GM12892 (cell line): ENCODE results near the gene BCL2L2.

Experiments
- DNase-seq: peaks from one replicate; pipeline ENCODE4 v3.0.0; 2011; ENCODE audit not compliant: insufficient read length
- FAIRE-seq: peaks from 2 replicates; lab custom pipeline; 2011; peaks lifted over from hg19 to GRCh38; lab: Jason Lieb, UNC
- POLR2A ChIP-seq: IDR thresholded peaks from 2 replicates; pipeline ENCODE4 v1.6.1; 2011; ENCODE audit warnings: low read depth, low read length, control low read depth
- POLR2AphosphoS5 ChIP-seq: IDR thresholded peaks from 2 replicates; pipeline ENCODE4 v1.6.1; 2011; ENCODE audit warnings: low read depth, low read length, control low read depth
- TAF1 ChIP-seq: IDR thresholded peaks from 2 replicates; pipeline ENCODE4 v1.6.1; 2011; ENCODE audit warnings: low read depth, mild to moderate bottlenecking, control low read depth, low read length, borderline replicate concordance

Gene BCL2L2

GRCh38 chr14:23286902-23287479, 19.6 kb upstream of the BCL2L2 start:
- FAIRE-seq, result no peak
- no peak for TF ChIP-seq TAF1
- no peak for TF ChIP-seq POLR2A
- TF ChIP-seq POLR2AphosphoS5, result no peak
- DNase-seq, result no peak

DNA sequence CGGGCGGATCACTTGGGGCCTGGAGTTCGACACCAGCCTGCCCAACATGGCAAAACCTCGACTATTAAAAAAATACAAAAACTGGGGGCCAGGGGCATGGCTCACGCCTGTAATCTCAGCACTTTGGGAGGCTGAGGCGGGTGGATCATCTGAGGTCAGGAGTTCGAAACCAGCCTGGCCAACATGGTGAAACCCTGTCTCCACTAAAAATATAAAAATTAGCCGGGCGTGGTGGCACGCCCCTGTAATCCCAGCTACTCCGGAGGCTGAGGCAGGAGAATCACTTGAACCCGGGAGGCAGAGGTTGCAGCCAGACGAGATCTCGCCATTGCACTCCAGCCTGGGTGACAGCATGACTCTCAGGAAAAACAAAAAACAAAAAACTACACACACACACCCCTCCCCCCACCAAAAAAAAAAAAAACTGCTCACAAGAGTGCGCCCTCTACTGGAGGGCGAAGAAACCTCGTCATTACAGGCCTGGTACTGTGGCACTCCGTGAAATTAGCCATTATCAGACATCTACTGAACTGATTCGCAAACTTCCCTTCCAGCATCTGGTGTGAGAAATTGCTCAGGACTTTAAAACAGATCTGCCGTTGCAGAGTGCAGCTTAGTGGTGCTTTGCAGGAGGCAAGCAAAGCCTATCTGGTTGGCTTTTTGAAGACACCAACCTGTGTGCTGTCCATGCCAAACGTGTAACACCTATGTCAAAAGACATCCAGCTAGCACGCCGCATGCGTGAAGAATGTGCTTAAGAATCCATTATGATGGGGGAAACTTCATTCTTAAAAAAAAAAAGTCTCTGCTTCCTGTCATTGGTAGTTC, 11.7 kb upstream of the BCL2L2 start:
- DNase-seq (no peak), FAIRE-seq (peak; percentile 30)
- TF ChIP-seq TAF1 (no peak), POLR2AphosphoS5 (no peak), POLR2A (no peak)

DNA sequence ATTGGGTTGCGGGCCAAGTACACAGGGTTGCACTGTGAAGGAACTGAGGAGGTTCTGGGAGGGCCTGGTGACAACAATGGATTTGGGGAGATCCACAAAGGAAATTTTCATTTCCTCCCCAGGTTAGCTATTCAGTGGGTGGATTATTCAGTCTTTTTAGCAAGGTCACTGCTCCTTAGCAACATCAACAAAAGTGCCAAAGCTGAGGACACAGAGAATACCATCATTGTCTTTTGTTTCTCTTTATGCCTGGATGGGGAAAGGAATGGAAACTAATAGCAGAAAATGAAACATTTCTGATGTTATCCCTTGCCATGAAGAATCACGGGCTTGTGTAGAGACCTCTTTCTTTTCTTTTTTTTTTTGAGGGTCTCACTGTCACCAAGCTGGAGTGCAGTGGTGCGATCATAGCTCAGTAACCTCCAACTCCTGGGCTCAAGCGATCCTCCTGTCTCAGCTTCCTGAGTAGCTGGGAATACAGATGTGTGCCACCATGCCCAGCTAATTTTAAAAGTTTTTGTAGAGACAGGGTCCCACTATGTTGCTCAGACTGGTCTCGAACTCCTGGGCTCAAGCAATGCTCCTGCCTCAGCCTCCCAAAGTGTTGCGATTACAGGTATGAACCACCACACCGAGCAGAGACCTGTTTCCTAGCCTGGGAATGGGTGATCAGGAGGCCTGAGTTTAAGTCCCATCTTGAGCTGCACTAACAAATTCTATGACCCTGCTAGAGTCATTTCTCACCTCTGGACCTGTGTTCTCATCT, 10.4 kb upstream of the BCL2L2 start:
- DNase-seq (no peak), FAIRE-seq (no peak)
- TF ChIP-seq POLR2AphosphoS5 (no peak), POLR2A (no peak), TAF1 (no peak)

DNA sequence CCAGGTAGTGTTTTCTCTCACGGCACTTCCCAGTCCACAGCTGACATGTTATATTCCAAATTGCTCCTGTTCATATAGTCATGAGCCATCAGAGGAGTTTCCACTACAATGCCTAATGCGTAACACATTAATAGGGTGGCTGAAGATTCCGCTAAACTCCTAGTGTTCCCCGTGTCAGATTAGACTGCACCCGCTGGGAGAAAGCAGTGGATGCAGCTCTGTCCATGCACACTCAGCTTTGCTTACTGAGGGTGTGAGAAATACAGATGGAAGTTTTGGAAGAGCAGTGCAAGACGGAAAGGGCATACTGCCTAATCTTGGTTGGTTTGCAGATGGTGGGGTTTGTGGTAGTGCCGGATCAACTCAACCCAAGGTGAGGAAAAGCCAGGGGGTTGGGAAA, 9.5 kb upstream of the BCL2L2 start:
- TF ChIP-seq TAF1 (no peak), POLR2A (no peak), POLR2AphosphoS5 (no peak)
- no peak for DNase-seq
- FAIRE-seq, result no peak

GRCh38 chr14:23297611-23298277, 8.9 kb upstream of the BCL2L2 start:
- DNase-seq, result no peak
- TF ChIP-seq TAF1, result no peak
- TF ChIP-seq POLR2A, result no peak
- no peak for TF ChIP-seq POLR2AphosphoS5
- FAIRE-seq, result no peak

DNA sequence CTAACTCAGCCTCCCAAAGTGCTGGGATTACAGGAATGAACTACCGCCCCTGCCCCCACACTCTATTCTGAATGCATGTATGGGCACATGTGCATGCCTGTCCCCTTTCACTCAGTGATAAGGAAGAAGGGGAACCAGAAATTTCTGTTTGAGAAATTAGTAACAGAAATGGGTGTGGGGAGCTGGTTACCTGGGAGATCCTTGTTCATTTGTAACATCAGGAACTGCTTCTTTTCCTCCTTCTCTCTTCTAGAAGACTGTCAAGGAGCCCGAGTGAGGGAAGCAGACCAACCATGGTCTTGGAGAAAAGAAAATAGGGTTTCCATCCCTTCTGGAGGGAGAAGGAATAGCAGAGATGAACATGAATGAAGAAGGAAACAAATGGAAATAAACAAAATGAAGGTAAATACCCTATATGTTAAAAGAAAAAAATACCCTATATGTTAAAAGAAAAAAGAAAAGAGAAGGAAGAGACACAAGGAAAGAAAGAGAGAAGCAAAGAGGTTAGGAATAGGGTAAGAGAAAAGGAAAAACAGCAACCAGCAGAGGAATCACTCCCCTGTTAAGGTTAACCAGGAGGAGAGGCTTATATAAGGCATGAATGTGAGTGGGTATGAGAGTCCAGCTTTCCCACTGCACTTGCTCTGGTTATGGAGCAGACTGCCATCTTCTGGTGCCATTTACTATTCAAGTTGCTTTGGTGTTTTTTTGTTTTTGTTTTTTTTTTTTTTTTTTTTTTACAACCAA, 7.2 kb upstream of the BCL2L2 start:
- TF ChIP-seq POLR2A (no peak), TAF1 (no peak), POLR2AphosphoS5 (no peak)
- FAIRE-seq (no peak), DNase-seq (no peak)

DNA sequence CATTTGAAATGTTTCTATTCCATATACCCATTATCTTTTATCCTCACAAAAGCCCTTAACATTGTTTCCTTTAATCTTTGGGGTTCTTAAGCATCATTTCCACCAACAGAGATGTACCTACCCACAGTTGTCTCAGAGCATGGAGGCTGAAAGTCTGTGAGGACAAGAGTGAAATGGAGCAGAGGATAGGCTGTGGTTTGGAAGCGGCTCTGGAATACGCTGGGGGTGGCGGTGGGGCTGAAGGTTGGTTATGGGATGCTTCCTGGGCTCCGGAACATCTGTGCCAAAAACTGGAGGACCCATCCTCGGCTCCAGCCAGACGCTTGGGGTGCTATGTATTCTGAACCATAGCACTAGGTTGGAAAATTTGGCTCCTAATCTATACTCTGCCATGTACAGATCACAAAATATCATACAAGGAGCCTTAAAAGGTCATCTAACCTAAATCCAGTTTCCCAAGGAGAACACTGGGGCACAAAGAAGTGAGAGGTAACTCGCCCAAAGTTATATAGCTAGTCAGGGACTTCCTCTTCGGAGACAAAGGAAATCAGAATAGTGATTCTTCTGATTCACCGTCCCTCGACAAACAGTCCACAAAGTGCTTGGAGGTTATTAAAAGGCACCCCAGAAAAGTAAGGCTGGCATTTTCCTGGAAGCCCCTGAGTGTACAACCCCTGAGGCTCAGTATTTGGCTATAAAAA, 6.5 kb upstream of the BCL2L2 start:
- TF ChIP-seq TAF1 (no peak), POLR2AphosphoS5 (no peak)
- FAIRE-seq (no peak), DNase-seq (no peak)

- FAIRE-seq, result no peak
- no peak for DNase-seq
- TF ChIP-seq TAF1, result no peak
- 0 out of 2 replicates have a peak, but pooled peaks have one; percentile 42 for TF ChIP-seq POLR2AphosphoS5
Observed at GRCh38 chr14:23300687-23301223, 5.9 kb upstream of the BCL2L2 start.

- DNase-seq (peak; percentile 96), FAIRE-seq (peak; percentile 91)
- no peak for TF ChIP-seq POLR2AphosphoS5
- TF ChIP-seq TAF1, result peak; percentile 57; the same call in 1 of the 2 replicates
Observed at GRCh38 chr14:23301288-23301968, 5.2 kb upstream of the BCL2L2 start.
